AG04450 (cell line): Measurements from ENCODE around the gene CLCNKB. TPM values are rescaled to one million over a fixed set of nuclear protein-coding genes. Genes with fewer than 3 reads are reported as not detected.

Experiments used
- CTCF ChIA-PET: fragments of 300-600, 350-600 bp; formaldehyde crosslinking; extraction: SDS; loops from one replicate; lab custom pipeline; 2022; ENCODE audit warnings: antibody characterized with exemption, inconsistent platforms; lab: Charles Lee
- POLR2A ChIA-PET: fragments of 350-600 bp; formaldehyde crosslinking; extraction: SDS; loops from one replicate; lab custom pipeline; 2021; ENCODE audit warnings: antibody characterized with exemption, inconsistent platforms; lab: Yijun Ruan, JAX
- DNase-seq: peaks from one replicate; pipeline ENCODE4 v3.0.0-alpha.2; 2011; ENCODE audit warnings: low read depth, low spot score
- H3K27ac ChIP-seq: one replicate; pipeline ENCODE4 v1.5.1; 2012; ENCODE audit warnings: low read depth, low read length, control low read depth
- H3K27me3 ChIP-seq: one replicate; pipeline ENCODE4 v1.6.0; 2012; ENCODE audit warnings: low read length; ENCODE audit not compliant: control insufficient read depth, insufficient read depth
- H3K4me3 ChIP-seq: 2 replicates; pipeline ENCODE4 v1.5.1; 2011; ENCODE audit warnings: mild to moderate bottlenecking, low read depth, low read length, control low read depth
- H3K9me3 ChIP-seq: 2 replicates; pipeline ENCODE4 v1.5.1; 2012; ENCODE audit warnings: low read length; ENCODE audit not compliant: control insufficient read depth, insufficient read depth
- CTCF ChIP-seq: IDR thresholded peaks from 2 replicates; pipeline ENCODE4 v1.5.1; 2011; ENCODE audit warnings: low read depth, low read length, control low read depth, inconsistent platforms
- polyA minus RNA-seq: library from RNA; depleted of rRNA, polyadenylated mRNA; stranded (reverse); fragments of >200 nt; gene quantifications from 2 replicates; pipeline ENCODE4 v1.2.3, GENCODE V29; 2011; rRNA and poly(A)+ RNA removed
- polyA plus RNA-seq: library from polyadenylated mRNA; depleted of rRNA; stranded (reverse); fragments of >200 nt; gene quantifications from 2 replicates; pipeline ENCODE4 v1.2.3, GENCODE V29; 2011; rRNA removed

Gene CLCNKB
- polyA plus RNA-seq (0.17 and 0.21 TPM in 2 replicates), polyA minus RNA-seq (not detected in 2 replicates)

- no peak for DNase-seq
- H3K27ac ChIP-seq, result no peak within 1 kb of the TSS
- POLR2A ChIA-PET, result no interaction called here
- TF ChIP-seq CTCF, result no peak
- CTCF ChIA-PET, result interaction anchor here (0.6 kb wide), 1 partner anchor 10 kb away, joined by 4 read pairs; no protein-coding TSS in a partner anchor
- H3K9me3 ChIP-seq, result no peaks in the 10 kb centered on the region; the same call in 1 of the 2 replicates
- H3K27me3 ChIP-seq, result peaks cover 10% of the 10 kb centered on the region
- H3K4me3 ChIP-seq, result no peak within 1 kb of the TSS
These were observed at the start of gene CLCNKB for GRCh38 chr1:16043521-16043920. Gene CLCNKB, plus strand, starts transcription at chr1:16043782. Its CDS starts 711 bp downstream, at chr1:16044493.

GRCh38 chr1:15994081-15994480 lies 49.5 kb upstream of the CLCNKB start:
- DNase-seq, result no peak
- CTCF ChIA-PET, result interaction anchor here (0.6 to 2.8 kb wide), 16 partner anchors 10 to 202 kb away, joined by 3 to 33 read pairs (median 4); partner anchors contain the start of genes HSPB7, SRARP and UQCRHL
- Histone ChIP-seq H3K9me3 (no peaks in the 10 kb centered on the region; the same call in 1 of the 2 replicates), H3K4me3 (no peak overlapping the region), H3K27me3 (no peaks in the 10 kb centered on the region), H3K27ac (no peak overlapping the region)
- POLR2A ChIA-PET, result interaction anchor here (0.5 kb wide), 2 partner anchors 163 to 218 kb away, joined by 3 to 5 read pairs; no protein-coding TSS in a partner anchor
- no peak for TF ChIP-seq CTCF

- H3K27me3 ChIP-seq, result no peaks in the 10 kb centered on the region
- H3K27ac ChIP-seq, result no peak overlapping the region
- no peak overlapping the region for H3K4me3 ChIP-seq
- peak; percentile 95 for TF ChIP-seq CTCF
- DNase-seq, result no peak
- no peaks in the 10 kb centered on the region; the same call in 1 of the 2 replicates for H3K9me3 ChIP-seq
- ChIA-PET CTCF (interaction anchor here (0.7 to 2.8 kb wide), 20 partner anchors 9 to 203 kb away, joined by 3 to 33 read pairs (median 4); partner anchors contain the start of genes HSPB7, SPEN and SRARP), POLR2A (interaction anchor here (0.5 kb wide), 2 partner anchors 163 to 218 kb away, joined by 3 to 5 read pairs; no protein-coding TSS in a partner anchor)
These were observed 48.8 kb upstream of the CLCNKB start for GRCh38 chr1:15994590-15995351.

- H3K27ac ChIP-seq, result no peak overlapping the region
- DNase-seq, result no peak
- H3K4me3 ChIP-seq, result no peak overlapping the region
- ChIA-PET POLR2A (interaction anchor here (0.9 kb wide), 1 partner anchor 163 kb away, joined by 3 read pairs; no protein-coding TSS in a partner anchor), CTCF (interaction anchor here (1.1 to 1.6 kb wide), 4 partner anchors 11 to 205 kb away, joined by 3 to 10 read pairs (median 7); no protein-coding TSS in a partner anchor)
- no peaks in the 10 kb centered on the region for H3K9me3 ChIP-seq
- TF ChIP-seq CTCF, result no peak
- H3K27me3 ChIP-seq, result no peaks in the 10 kb centered on the region
These were observed 46.5 kb upstream of the CLCNKB start for GRCh38 chr1:15997076-15997585.
